Dermis microvascular lymphatic vessel endothelial cell (primary cell): ENCODE measurements around the gene TRAF1. TPM values are rescaled to one million over a fixed set of nuclear protein-coding genes. Genes with fewer than 3 reads are reported as not detected.

Source experiments
- DNase-seq, 2 donors: peaks; one replicate each; pipeline versions ENCODE4 v3.0.0 to v3.0.0-alpha.2; 2010; ENCODE audit warnings: low read depth in 2 of 2
- total RNA-seq: library from RNA; depleted of rRNA; stranded (reverse); fragments of >200 nt; gene quantifications from 2 replicates; pipeline ENCODE4 v1.2.1, GENCODE V29; 2014

The TRAF1 gene
- total RNA-seq, 1 donor from 2014 or later: 1.2 TPM

DNA sequence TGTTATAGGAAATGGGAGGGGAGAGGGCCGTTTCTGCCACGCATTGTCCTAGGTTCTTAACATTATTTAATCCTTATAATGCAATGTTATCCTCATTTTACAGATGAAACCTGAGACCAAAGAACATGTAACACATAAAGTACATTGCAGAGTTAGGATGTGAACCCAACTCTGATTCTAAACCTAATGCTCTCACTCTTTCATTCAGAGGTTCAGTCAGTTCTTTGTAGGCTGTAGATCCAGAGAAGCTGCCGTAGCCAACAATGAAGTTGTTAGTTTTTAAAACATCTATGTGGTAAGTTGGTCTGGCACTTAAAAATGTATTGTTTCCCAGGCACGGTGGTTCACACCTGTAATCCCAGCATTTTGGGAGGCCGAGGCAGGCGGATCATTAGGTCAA lies 73.4 kb downstream of the TRAF1 start:
- DNase-seq: no peak

Other genes with a start within 250 kb of the TRAF1 start
- 3.7 and 5.7 TPM in 2 replicates for gene MEGF9, start 212.3 kb downstream of the TRAF1 start, total RNA-seq
- 25.7 and 30.2 TPM in 2 replicates for gene FBXW2, start 133.4 kb downstream of the TRAF1 start, total RNA-seq
- 18.2 and 21.0 TPM in 2 replicates for gene PSMD5, start 83.9 kb downstream of the TRAF1 start, total RNA-seq
- 19.5 and 32.1 TPM in 2 replicates for gene PHF19, start 49.6 kb downstream of the TRAF1 start, total RNA-seq
- 1.5 and 1.6 TPM in 2 replicates for gene C5, start 123.5 kb upstream of the TRAF1 start, total RNA-seq
- gene CNTRL, start 148.2 kb upstream of the TRAF1 start, total RNA-seq: 6.2 and 8.1 TPM in 2 replicates